Fibroblast of skin of right quadriceps (primary cell): ENCODE measurements around the gene RBMX.

Experiments
- DNase-seq: peaks from one replicate; pipeline ENCODE4 v3.0.0-alpha.2; 2013

Gene RBMX

GRCh38 chrX:136828830-136829229 lies 51.7 kb downstream of the RBMX start:
- no peak for DNase-seq

GRCh38 chrX:136827026-136827425 lies 53.5 kb downstream of the RBMX start:
- DNase-seq, result no peak

- DNase-seq, result no peak
These were observed 54.8 kb downstream of the RBMX start for GRCh38 chrX:136825771-136826170.
